WERI-Rb-1 (cell line): ENCODE results near the gene NNT.
"Not testable (repeated sequence)": the region's sequence is repeated elsewhere in the genome, so short reads cannot be mapped to it uniquely, and the experiment has no call there.

Experiments
- DNase-seq: peaks from one replicate; pipeline ENCODE4 v3.0.0-alpha.2; 2020
- H3K27ac ChIP-seq: fragments of 250-450 bp; sonication (Bioruptor Pico); 2 replicates; pipeline ENCODE4 v1.5.1; 2020; ENCODE audit warnings: mild to moderate bottlenecking, moderate library complexity
- H3K27me3 ChIP-seq: fragments of 250-450 bp; sonication (Bioruptor Pico); 2 replicates; pipeline ENCODE4 v1.5.1; 2021; ENCODE audit warnings: mild to moderate bottlenecking, low read depth, moderate library complexity; ENCODE audit not compliant: insufficient read depth, severe bottlenecking
- H3K36me3 ChIP-seq: fragments of 250-450 bp; sonication (Bioruptor Pico); 2 replicates; pipeline ENCODE4 v1.5.1; 2020; ENCODE audit warnings: mild to moderate bottlenecking, moderate library complexity
- H3K4me3 ChIP-seq: 2 replicates; pipeline ENCODE4 v1.5.1; 2011; ENCODE audit warnings: low read depth, mild to moderate bottlenecking, control low read depth, low read length
- H3K9me3 ChIP-seq: fragments of 250-450 bp; sonication (Bioruptor Pico); 2 replicates; pipeline ENCODE4 v1.5.1; 2021; ENCODE audit warnings: mild to moderate bottlenecking, moderate library complexity; ENCODE audit not compliant: severe bottlenecking
- CTCF ChIP-seq: IDR thresholded peaks from 2 replicates; pipeline ENCODE4 v1.5.1; 2011; ENCODE audit warnings: low read depth, mild to moderate bottlenecking, control low read depth, inconsistent platforms, low read length

The NNT gene

GRCh38 chr5:43589310-43589709, 13.7 kb upstream of the NNT start:
- TF ChIP-seq CTCF = no peak
- Histone ChIP-seq H3K36me3 (no peaks in the 10 kb centered on the region), H3K9me3 (no peaks in the 10 kb centered on the region), H3K27ac (no peak overlapping the region), H3K4me3 (no peak overlapping the region), H3K27me3 (no peaks in the 10 kb centered on the region)
- DNase-seq = no peak

GRCh38 chr5:43590700-43591099, 12.3 kb upstream of the NNT start:
- no peak for TF ChIP-seq CTCF
- no peak for DNase-seq
- no peaks in the 10 kb centered on the region for H3K27me3 ChIP-seq
- no peak overlapping the region for H3K27ac ChIP-seq
- H3K9me3 ChIP-seq = no peaks in the 10 kb centered on the region
- no peak overlapping the region for H3K4me3 ChIP-seq
- H3K36me3 ChIP-seq = no peaks in the 10 kb centered on the region

GRCh38 chr5:43592363-43592762, 10.6 kb upstream of the NNT start:
- Histone ChIP-seq H3K27ac (no peak overlapping the region), H3K4me3 (no peak overlapping the region), H3K9me3 (no peaks in the 10 kb centered on the region), H3K27me3 (no peaks in the 10 kb centered on the region), H3K36me3 (no peaks in the 10 kb centered on the region)
- DNase-seq = no peak
- no peak for TF ChIP-seq CTCF

GRCh38 chr5:43598927-43599326, 4.1 kb upstream of the NNT start:
- not testable (repeated sequence) for H3K9me3 ChIP-seq, H3K27me3 ChIP-seq, DNase-seq, H3K27ac ChIP-seq, H3K36me3 ChIP-seq, H3K4me3 ChIP-seq

GRCh38 chr5:43601454-43602260, 1.3 kb upstream of the NNT start:
- Histone ChIP-seq H3K36me3 (no peaks in the 10 kb centered on the region; the same call in 1 of the 2 replicates), H3K9me3 (no peaks in the 10 kb centered on the region), H3K27me3 (no peaks in the 10 kb centered on the region), H3K27ac (peak overlapping the region; percentile 94), H3K4me3 (peak overlapping the region; percentile 85)
- TF ChIP-seq CTCF = no peak
- DNase-seq = no peak

- H3K36me3 ChIP-seq = no peaks in the 10 kb centered on the region; the same call in none of the 2 replicates
- H3K4me3 ChIP-seq = peak overlapping the region; percentile 85
- no peaks in the 10 kb centered on the region for H3K27me3 ChIP-seq
- peak; percentile 20 for DNase-seq
- TF ChIP-seq CTCF = no peak
- peak overlapping the region; percentile 94 for H3K27ac ChIP-seq
- no peaks in the 10 kb centered on the region for H3K9me3 ChIP-seq
Observed at GRCh38 chr5:43603344-43604217, 601 bp downstream of the NNT start.
